DMS53 treated with DMSO at 0.1 percent for 48 hours (cell line): ENCODE data around the gene SLX9.
"Not testable (repeated sequence)": the region's sequence is repeated elsewhere in the genome, so short reads cannot be mapped to it uniquely, and the experiment has no call there.

Experiments
- DNase-seq: peaks from one replicate; lab custom pipeline; 2025; ENCODE audit not compliant: unreplicated experiment; lab: John Stamatoyannopoulos, UW

The SLX9 gene

GRCh38 chr21:44914176-44914874 lies 25.5 kb upstream of the SLX9 start:
- DNase-seq, result no peak

GRCh38 chr21:44916965-44917364 lies 22.9 kb upstream of the SLX9 start:
- DNase-seq, result no peak

- DNase-seq, result no peak
These were observed 22.3 kb upstream of the SLX9 start for GRCh38 chr21:44917446-44918106.

GRCh38 chr21:44918107-44918470 lies 21.7 kb upstream of the SLX9 start:
- no peak for DNase-seq

- no peak for DNase-seq
These were observed 21.2 kb upstream of the SLX9 start for GRCh38 chr21:44918581-44919033.

GRCh38 chr21:44919111-44919912 lies 20.5 kb upstream of the SLX9 start:
- no peak for DNase-seq

- no peak for DNase-seq
These were observed 19.7 kb upstream of the SLX9 start for GRCh38 chr21:44919913-44920693.

GRCh38 chr21:44920694-44921604 lies 18.9 kb upstream of the SLX9 start, which contains the start of gene ITGB2:
TSS of gene ITGB2 (minus strand) at chr21:44920899. CDS start at chr21:44910782, 10,117 bp downstream.
- no peak for DNase-seq

- DNase-seq, result no peak
These were observed 17.9 kb upstream of the SLX9 start for GRCh38 chr21:44921928-44922327.

GRCh38 chr21:44923480-44924084 lies 16.2 kb upstream of the SLX9 start:
- DNase-seq, result no peak

- no peak for DNase-seq
These were observed 15.0 kb upstream of the SLX9 start for GRCh38 chr21:44924606-44925377.

- no peak for DNase-seq
These were observed 14.5 kb upstream of the SLX9 start for GRCh38 chr21:44925378-44925755.

GRCh38 chr21:44926331-44927101 lies 13.3 kb upstream of the SLX9 start:
- DNase-seq, result no peak

- no peak for DNase-seq
These were observed 12.6 kb upstream of the SLX9 start for GRCh38 chr21:44927259-44927586.

- DNase-seq, result no peak
These were observed 12.0 kb upstream of the SLX9 start for GRCh38 chr21:44927587-44928461.

- not testable (repeated sequence) for DNase-seq
These were observed 11.2 kb upstream of the SLX9 start for GRCh38 chr21:44928500-44929241.
